Natural killer cell (primary cell): ENCODE data around the gene HAAO. TPM values are rescaled to one million over a fixed set of nuclear protein-coding genes. Genes with fewer than 3 reads are reported as not detected.

ENCODE experiments used
- ATAC-seq, 3 donors: fragments of 150-1000 bp in 2 of 3; fragments of 200-7000 bp in 1 of 3; cut with Tn5 transposase; 1 replicate in 1 of 3; 2 replicates in 2 of 3; pipeline ENCODE4 v1.10.0; 2021; ENCODE audit warnings: mild to moderate bottlenecking in 2 of 3, moderate library complexity in 2 of 3
- DNase-seq, 2 donors: peaks; one replicate each; pipeline versions ENCODE4 v3.0.0 to v3.0.0-alpha.2; 2013 to 2021; ENCODE audit warnings: mixed read lengths in 1 of 2
- H3K27ac ChIP-seq: one replicate; pipeline ENCODE4 v1.5.1; 2013; ENCODE audit warnings: mild to moderate bottlenecking, low read length
- H3K27me3 ChIP-seq: one replicate; pipeline ENCODE4 v1.6.1; 2013; ENCODE audit warnings: low read length; ENCODE audit not compliant: control insufficient read depth, insufficient read depth
- H3K36me3 ChIP-seq: one replicate; pipeline ENCODE4 v1.6.1; 2013; ENCODE audit warnings: low read length; ENCODE audit not compliant: control insufficient read depth, insufficient read depth
- H3K4me1 ChIP-seq: one replicate; pipeline ENCODE4 v1.6.1; 2013; ENCODE audit warnings: low read length; ENCODE audit not compliant: control insufficient read depth, insufficient read depth
- H3K4me3 ChIP-seq: one replicate; pipeline ENCODE4 v1.5.1; 2013; ENCODE audit warnings: low read length
- H3K9me3 ChIP-seq: one replicate; pipeline ENCODE4 v1.6.1; 2013; ENCODE audit warnings: low read length; ENCODE audit not compliant: control insufficient read depth, insufficient read depth
- H3K27ac Mint-ChIP-seq, 2 donors: one replicate each; pipeline ENCODE4 v1.8.0; 2022; ENCODE audit warnings: mild to moderate bottlenecking in 2 of 2, mixed read lengths in 2 of 2, moderate library complexity in 1 of 2
- H3K27me3 Mint-ChIP-seq, 2 donors: one replicate each; pipeline ENCODE4 v1.8.0; 2022; ENCODE audit warnings: low read depth in 2 of 2, mixed read lengths in 2 of 2
- H3K36me3 Mint-ChIP-seq: one replicate; pipeline ENCODE4 v1.8.0; 2022; ENCODE audit warnings: mixed read lengths
- H3K4me1 Mint-ChIP-seq, 2 donors: one replicate each; pipeline ENCODE4 v1.8.0; 2022; ENCODE audit warnings: mixed read lengths in 2 of 2
- H3K4me3 Mint-ChIP-seq: one replicate; pipeline ENCODE4 v1.8.0; 2022; ENCODE audit warnings: mild to moderate bottlenecking, moderate library complexity, mixed read lengths
- H3K9me3 Mint-ChIP-seq, 2 donors: one replicate each; pipeline ENCODE4 v1.8.0; 2022; ENCODE audit warnings: mixed read lengths in 2 of 2
- WGBS: methylation state at CpG from one replicate; pipeline ENCODE4 v1.1.7; 2013; ENCODE audit warnings: missing lambda C conversion rate; ENCODE audit not compliant: insufficient coverage; 5-methylcytosine and 5-hydroxymethylcytosine counted together
- intact Hi-C: fragments of 100-400 bp; cut with micrococcal nuclease; formaldehyde crosslinking; loops from one replicate; pipeline ENCODE4 v1.14.2; 2022
- total RNA-seq, 4 donors: library from RNA; stranded (reverse); fragments of 120-200 nt in 1 of 4; gene quantifications; one replicate each; pipeline versions ENCODE4 v1.2.3 to v1.2.4, GENCODE V29; 2013 to 2022
- TF ChIP-seq, protein P1 (sequence below): fragments of 200-600 bp; IDR thresholded peaks from one replicate; pipeline ENCODE4 v1.8.0; 2022; ENCODE audit warnings: antibody characterized with exemption

HAAO gene
- total RNA-seq, 3 donors from 2014 or later (not counting 1 experiment from before 2014, with no cell fraction given), result 0.35 to 1.3 (median 0.68) TPM

DNA sequence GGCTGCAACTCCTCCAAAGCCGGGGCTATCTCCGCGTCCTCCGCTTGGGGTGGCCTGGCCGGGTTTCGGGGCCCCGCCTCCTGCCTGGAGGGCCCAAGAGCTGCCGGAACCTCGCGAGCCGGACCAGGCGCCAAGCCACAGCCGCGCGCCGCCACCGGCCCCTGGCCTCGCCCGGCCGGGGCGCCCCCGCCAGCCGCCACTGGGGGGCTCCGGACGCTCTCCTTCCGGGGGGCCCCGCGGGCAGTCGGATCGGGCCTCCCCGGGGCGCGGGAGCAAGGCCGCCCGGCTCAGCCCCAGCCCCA, 17.4 kb upstream of the HAAO start:
- H3K4me1 ChIP-seq, result peaks cover 21% of the 10 kb centered on the region
- H3K4me3 ChIP-seq, result peak overlapping the region; percentile 41
- WGBS, result under 1% methylated on average over 35 of the region's 35 CpGs
- peak overlapping the region; percentile 84 for H3K27ac ChIP-seq
- TF ChIP-seq, protein P1, sequence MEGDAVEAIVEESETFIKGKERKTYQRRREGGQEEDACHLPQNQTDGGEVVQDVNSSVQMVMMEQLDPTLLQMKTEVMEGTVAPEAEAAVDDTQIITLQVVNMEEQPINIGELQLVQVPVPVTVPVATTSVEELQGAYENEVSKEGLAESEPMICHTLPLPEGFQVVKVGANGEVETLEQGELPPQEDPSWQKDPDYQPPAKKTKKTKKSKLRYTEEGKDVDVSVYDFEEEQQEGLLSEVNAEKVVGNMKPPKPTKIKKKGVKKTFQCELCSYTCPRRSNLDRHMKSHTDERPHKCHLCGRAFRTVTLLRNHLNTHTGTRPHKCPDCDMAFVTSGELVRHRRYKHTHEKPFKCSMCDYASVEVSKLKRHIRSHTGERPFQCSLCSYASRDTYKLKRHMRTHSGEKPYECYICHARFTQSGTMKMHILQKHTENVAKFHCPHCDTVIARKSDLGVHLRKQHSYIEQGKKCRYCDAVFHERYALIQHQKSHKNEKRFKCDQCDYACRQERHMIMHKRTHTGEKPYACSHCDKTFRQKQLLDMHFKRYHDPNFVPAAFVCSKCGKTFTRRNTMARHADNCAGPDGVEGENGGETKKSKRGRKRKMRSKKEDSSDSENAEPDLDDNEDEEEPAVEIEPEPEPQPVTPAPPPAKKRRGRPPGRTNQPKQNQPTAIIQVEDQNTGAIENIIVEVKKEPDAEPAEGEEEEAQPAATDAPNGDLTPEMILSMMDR, result peak; percentile 38
- Mint-ChIP-seq H3K27ac (peak overlapping the region; percentile 98 to 99), H3K36me3 (no peaks in the 10 kb centered on the region), H3K4me1 (peaks cover 28 to 30% of the 10 kb centered on the region in 2 donors), H3K4me3 (peak overlapping the region; percentile 57), H3K27me3 (peaks cover 5 to 7% of the 10 kb centered on the region in 2 donors), H3K9me3 (peaks cover 3 to 4% of the 10 kb centered on the region in 2 donors)
- no peaks in the 10 kb centered on the region for H3K36me3 ChIP-seq
- DNase-seq, result peak; percentile 77 to 87
- ATAC-seq, result peak; percentile 48 to 65 (median 53)
- no peaks in the 10 kb centered on the region for H3K27me3 ChIP-seq
- peaks cover 10% of the 10 kb centered on the region for H3K9me3 ChIP-seq
- intact Hi-C loops, result loop anchor here (1.0 to 5.0 kb wide), 4 partner anchors 328 to 1358 kb away; partner anchors contain the start of genes PPM1B, THADA and ZFP36L2

DNA sequence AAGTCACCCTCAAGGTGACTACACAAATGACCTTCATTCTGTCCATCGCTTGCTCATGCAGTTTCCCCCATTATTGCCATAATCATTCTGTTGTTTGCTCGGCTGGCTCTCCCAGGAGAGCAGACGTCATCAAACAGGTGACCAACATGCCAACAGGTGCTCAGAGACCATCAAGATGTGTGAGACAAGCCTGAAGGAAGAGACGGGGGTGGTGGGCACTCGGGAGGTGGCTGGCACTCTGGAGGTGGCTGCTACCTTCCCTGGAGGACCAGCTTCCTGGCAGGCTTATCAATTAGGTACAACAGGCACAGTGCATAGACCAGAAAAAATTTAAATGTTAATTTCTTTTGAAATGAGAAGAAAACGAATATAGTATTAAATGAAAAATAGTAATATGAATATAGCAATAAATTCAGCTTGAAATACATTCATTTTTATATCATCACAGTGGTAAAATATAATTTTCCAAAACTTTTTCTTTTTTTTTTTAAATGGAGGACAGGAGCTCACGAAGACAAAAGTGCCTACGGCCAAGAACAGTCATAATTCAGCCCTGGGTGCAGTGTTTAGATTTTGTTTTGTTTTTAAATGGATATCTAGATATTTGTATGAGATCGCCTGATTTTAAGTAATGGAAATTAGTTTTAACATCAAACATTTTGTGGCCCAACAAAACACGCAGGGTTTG, 16.9 kb upstream of the HAAO start:
- Mint-ChIP-seq H3K27me3 (peaks cover 5 to 10% of the 10 kb centered on the region in 2 donors), H3K9me3 (peaks cover 3 to 4% of the 10 kb centered on the region in 2 donors), H3K36me3 (no peaks in the 10 kb centered on the region), H3K4me3 (peak overlapping the region; percentile 57), H3K27ac (peak overlapping the region; percentile 98 to 99), H3K4me1 (peaks cover 28 to 30% of the 10 kb centered on the region in 2 donors)
- H3K27me3 ChIP-seq, result no peaks in the 10 kb centered on the region
- no peaks in the 10 kb centered on the region for H3K36me3 ChIP-seq
- ATAC-seq, result no peak
- peak overlapping the region; percentile 41 for H3K4me3 ChIP-seq
- H3K4me1 ChIP-seq, result peaks cover 21% of the 10 kb centered on the region
- H3K27ac ChIP-seq, result peak overlapping the region; percentile 84
- peaks cover 5% of the 10 kb centered on the region for H3K9me3 ChIP-seq
- 43% methylated on average over 9 of the region's 10 CpGs for WGBS
- DNase-seq, result peak in 1 of 2 donors; percentile 21
- intact Hi-C loops, result no loop called here
- TF ChIP-seq, protein P1, result no peak

DNA sequence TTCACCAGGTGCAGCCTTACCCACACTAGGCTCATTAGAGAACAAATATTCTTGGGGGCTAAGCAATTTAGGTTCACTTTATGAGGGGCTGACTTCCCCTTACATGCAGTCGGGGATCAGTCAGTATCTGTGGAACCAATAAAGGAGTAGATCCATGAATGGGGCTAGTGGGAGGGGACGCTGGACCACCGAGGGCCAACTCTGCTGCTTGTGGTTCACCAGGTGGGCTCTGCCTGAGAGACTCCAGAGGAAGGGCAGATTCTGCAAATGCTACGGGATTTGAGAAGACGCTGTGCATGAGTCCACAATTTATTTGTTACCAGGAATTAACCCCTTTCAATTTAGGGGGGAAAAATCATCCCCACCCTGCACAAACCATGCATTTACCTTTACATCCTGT, 15.9 kb upstream of the HAAO start:
- no peaks in the 10 kb centered on the region for H3K27me3 ChIP-seq
- no peak for DNase-seq
- peaks cover 5 to 18% of the 10 kb centered on the region in 2 donors for H3K27me3 Mint-ChIP-seq
- ATAC-seq, result no peak
- H3K9me3 Mint-ChIP-seq, result no peaks in the 10 kb centered on the region
- H3K4me3 ChIP-seq, result no peak overlapping the region
- H3K4me1 ChIP-seq, result peaks cover 21% of the 10 kb centered on the region
- TF ChIP-seq, protein P1, result no peak
- H3K4me1 Mint-ChIP-seq, result peaks cover 19 to 22% of the 10 kb centered on the region in 2 donors
- 97% methylated on average over 5 of the region's 5 CpGs for WGBS
- H3K27ac Mint-ChIP-seq, result no peak overlapping the region
- H3K4me3 Mint-ChIP-seq, result peak overlapping the region; percentile 60
- no peaks in the 10 kb centered on the region for H3K9me3 ChIP-seq
- H3K36me3 ChIP-seq, result no peaks in the 10 kb centered on the region
- intact Hi-C loops, result no loop called here
- H3K27ac ChIP-seq, result no peak overlapping the region
- no peaks in the 10 kb centered on the region for H3K36me3 Mint-ChIP-seq
